Activated CD8-positive, alpha-beta T cell treated with anti-CD3 and anti-CD28 coated beads, Interleukin-2, amount 10 ng/mL, durations not matched to agents 7 days and 5 days (primary cell): ENCODE results near the gene TUBGCP5. TPM values are rescaled to one million over a fixed set of nuclear protein-coding genes. Genes with fewer than 3 reads are reported as not detected.

Experiments used
- ATAC-seq: fragments of 150-1000 bp; cut with Tn5 transposase; one replicate; pipeline ENCODE4 v1.10.0; 2021; ENCODE audit warnings: moderate library complexity
- CTCF ChIA-PET: fragments of 350-600 bp; sonication (Branson Sonifier 250); formaldehyde crosslinking; loops from one replicate; lab custom pipeline; 2021; ENCODE audit warnings: antibody characterized with exemption; lab: Charles Lee
- POLR2A ChIA-PET: fragments of 350-600 bp; sonication (Branson Sonifier 250); formaldehyde crosslinking; loops from one replicate; lab custom pipeline; 2021; ENCODE audit warnings: antibody characterized with exemption; lab: Charles Lee
- DNase-seq: peaks from one replicate; pipeline ENCODE4 v3.0.0-alpha.2; 2020
- H3K27ac Mint-ChIP-seq: one replicate; pipeline ENCODE4 v1.8.0; 2021; ENCODE audit warnings: mild to moderate bottlenecking, mixed read lengths
- H3K27me3 Mint-ChIP-seq: one replicate; pipeline ENCODE4 v1.8.0; 2021; ENCODE audit warnings: low read depth, mixed read lengths
- H3K36me3 Mint-ChIP-seq: one replicate; pipeline ENCODE4 v1.8.0; 2021; ENCODE audit warnings: low read depth, mixed read lengths
- H3K4me1 Mint-ChIP-seq: one replicate; pipeline ENCODE4 v1.8.0; 2021; ENCODE audit warnings: low read depth, mixed read lengths
- H3K4me3 Mint-ChIP-seq: one replicate; pipeline ENCODE4 v1.8.0; 2021; ENCODE audit warnings: mild to moderate bottlenecking, mixed read lengths
- H3K9me3 Mint-ChIP-seq: one replicate; pipeline ENCODE4 v1.8.0; 2022; ENCODE audit warnings: mixed read lengths; ENCODE audit not compliant: insufficient read depth
- total RNA-seq, 2 experiments: library from RNA; stranded (reverse); gene quantifications; one replicate each; pipeline ENCODE4 v1.2.3, GENCODE V29; 2021

The TUBGCP5 gene
- total RNA-seq, 2 experiments from 2014 or later = 25.3 to 27.3 TPM

DNA sequence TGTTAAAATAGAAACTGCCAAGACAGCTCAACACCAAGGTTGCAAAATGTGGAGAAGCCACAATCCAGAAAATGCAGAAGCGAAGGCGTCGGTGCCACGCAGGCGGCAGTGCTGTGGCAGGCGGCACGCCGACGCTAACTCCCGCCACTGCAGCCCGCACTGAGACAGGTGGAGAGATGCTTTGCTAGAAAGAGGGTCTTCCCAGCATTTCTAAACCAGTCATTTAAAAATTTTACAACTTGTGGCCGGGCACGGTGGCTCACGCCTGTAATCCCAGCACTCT, 82.5 kb downstream of the TUBGCP5 start:
- no peak overlapping the region for H3K27ac Mint-ChIP-seq
- ATAC-seq = no peak
- DNase-seq = no peak
- POLR2A ChIA-PET = no interaction called here
- CTCF ChIA-PET = no interaction called here
- H3K27me3 Mint-ChIP-seq = no peaks in the 10 kb centered on the region
- H3K9me3 Mint-ChIP-seq = no peaks in the 10 kb centered on the region
- H3K4me1 Mint-ChIP-seq = no peaks in the 10 kb centered on the region
- no peak overlapping the region for H3K4me3 Mint-ChIP-seq
- no peaks in the 10 kb centered on the region for H3K36me3 Mint-ChIP-seq

DNA sequence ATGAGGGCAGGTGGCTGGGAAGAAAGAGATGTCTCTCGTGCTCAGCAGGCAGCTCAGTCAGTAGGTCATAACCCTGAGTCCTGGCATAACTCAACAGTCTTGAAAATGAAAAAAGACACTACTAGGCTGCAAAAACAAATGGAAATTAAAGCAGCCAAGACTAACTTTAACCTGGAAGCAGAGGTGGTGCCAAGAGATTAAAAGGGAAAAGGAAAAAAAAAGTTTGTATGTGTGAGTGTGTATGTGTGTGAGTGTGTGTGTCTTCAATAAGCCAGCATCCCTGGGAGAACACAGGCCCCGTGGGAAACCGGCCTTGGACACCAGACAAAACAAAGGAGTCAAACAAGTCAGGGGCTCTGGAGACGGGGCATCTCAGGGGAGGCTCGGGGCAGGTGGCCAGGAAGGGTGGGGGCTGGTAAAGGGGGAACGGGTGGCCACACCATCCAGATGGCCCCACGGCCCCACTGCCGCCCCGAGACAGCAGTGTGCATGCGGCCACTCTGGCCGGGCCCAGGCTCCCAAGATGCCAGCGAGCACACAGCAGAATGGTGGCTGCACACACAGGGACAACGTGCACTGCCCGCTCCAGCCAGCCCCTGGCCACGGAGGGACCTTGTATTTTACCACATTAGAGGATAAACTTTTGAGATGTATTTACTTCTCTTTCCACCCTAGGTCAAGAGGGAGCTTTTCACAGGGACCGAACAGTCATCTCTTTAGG, 83.0 kb downstream of the TUBGCP5 start:
- CTCF ChIA-PET = no interaction called here
- no peak overlapping the region for H3K27ac Mint-ChIP-seq

GRCh38 chr15:22955544-22956119, 83.7 kb downstream of the TUBGCP5 start:
- H3K27me3 Mint-ChIP-seq = no peaks in the 10 kb centered on the region
- no peaks in the 10 kb centered on the region for H3K9me3 Mint-ChIP-seq
- no peak overlapping the region for H3K27ac Mint-ChIP-seq
- no peak for ATAC-seq
- H3K4me1 Mint-ChIP-seq = peaks cover under 1% of the 10 kb centered on the region
- H3K4me3 Mint-ChIP-seq = no peak overlapping the region
- no peak for DNase-seq
- ChIA-PET CTCF (no interaction called here), POLR2A (no interaction called here)
- no peaks in the 10 kb centered on the region for H3K36me3 Mint-ChIP-seq

More for the DNA sequence above, 83.0 kb downstream of the TUBGCP5 start:
- no peak for DNase-seq
- no peaks in the 10 kb centered on the region for H3K36me3 Mint-ChIP-seq
- no peak overlapping the region for H3K4me3 Mint-ChIP-seq
- POLR2A ChIA-PET = no interaction called here
- H3K9me3 Mint-ChIP-seq = no peaks in the 10 kb centered on the region
- no peaks in the 10 kb centered on the region for H3K4me1 Mint-ChIP-seq
- no peak for ATAC-seq
- H3K27me3 Mint-ChIP-seq = no peaks in the 10 kb centered on the region

DNA sequence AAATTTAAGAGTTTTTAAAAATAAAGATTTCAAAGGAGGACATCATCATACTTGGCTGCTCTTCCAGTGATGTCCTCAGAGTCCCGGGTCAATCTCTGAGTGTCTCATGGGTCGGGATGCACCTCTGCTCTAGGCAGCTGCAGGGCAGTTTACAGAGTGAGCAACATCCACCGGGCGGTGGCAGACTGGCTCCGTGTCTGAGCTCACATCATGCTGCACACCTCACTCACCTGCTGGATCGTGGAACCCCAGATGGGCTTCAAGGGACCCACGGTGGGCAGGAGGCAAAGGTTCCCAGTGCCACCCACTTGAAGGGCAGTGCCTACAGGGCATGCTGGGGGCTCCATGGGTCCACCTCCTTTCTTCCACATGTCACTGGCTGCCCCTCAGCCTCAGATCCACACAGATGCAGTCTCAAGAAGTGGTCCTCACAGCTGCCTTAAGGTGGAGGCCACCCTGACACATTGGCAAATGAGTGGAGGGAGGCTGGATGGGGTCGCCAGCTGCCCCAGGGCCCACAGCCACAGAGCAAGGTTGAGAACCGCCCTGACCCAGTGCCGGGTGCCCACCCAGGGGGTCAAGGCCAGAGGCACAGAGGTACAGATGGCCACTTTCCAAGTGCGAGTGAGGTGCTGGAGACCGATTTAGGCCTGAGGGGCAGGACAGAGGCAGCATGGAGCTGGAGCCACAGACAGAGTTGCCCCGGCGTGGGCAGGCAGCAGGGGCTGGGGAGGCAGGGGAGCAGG, 84.4 kb downstream of the TUBGCP5 start:
- DNase-seq (no peak), ATAC-seq (no peak)
- H3K9me3 Mint-ChIP-seq = no peaks in the 10 kb centered on the region
- no peaks in the 10 kb centered on the region for H3K36me3 Mint-ChIP-seq
- H3K27ac Mint-ChIP-seq = no peak overlapping the region
- no peak overlapping the region for H3K4me3 Mint-ChIP-seq
- ChIA-PET POLR2A (no interaction called here), CTCF (no interaction called here)
- H3K27me3 Mint-ChIP-seq = no peaks in the 10 kb centered on the region
- H3K4me1 Mint-ChIP-seq = peaks cover 3% of the 10 kb centered on the region

GRCh38 chr15:22954326-22954725, 85.0 kb downstream of the TUBGCP5 start:
- ATAC-seq (no peak), DNase-seq (no peak)
- Mint-ChIP-seq H3K4me3 (no peak overlapping the region), H3K9me3 (no peaks in the 10 kb centered on the region), H3K36me3 (no peaks in the 10 kb centered on the region), H3K4me1 (peaks cover 4% of the 10 kb centered on the region), H3K27me3 (peaks cover under 1% of the 10 kb centered on the region), H3K27ac (no peak overlapping the region)
- POLR2A ChIA-PET = no interaction called here
- CTCF ChIA-PET = no interaction called here

DNA sequence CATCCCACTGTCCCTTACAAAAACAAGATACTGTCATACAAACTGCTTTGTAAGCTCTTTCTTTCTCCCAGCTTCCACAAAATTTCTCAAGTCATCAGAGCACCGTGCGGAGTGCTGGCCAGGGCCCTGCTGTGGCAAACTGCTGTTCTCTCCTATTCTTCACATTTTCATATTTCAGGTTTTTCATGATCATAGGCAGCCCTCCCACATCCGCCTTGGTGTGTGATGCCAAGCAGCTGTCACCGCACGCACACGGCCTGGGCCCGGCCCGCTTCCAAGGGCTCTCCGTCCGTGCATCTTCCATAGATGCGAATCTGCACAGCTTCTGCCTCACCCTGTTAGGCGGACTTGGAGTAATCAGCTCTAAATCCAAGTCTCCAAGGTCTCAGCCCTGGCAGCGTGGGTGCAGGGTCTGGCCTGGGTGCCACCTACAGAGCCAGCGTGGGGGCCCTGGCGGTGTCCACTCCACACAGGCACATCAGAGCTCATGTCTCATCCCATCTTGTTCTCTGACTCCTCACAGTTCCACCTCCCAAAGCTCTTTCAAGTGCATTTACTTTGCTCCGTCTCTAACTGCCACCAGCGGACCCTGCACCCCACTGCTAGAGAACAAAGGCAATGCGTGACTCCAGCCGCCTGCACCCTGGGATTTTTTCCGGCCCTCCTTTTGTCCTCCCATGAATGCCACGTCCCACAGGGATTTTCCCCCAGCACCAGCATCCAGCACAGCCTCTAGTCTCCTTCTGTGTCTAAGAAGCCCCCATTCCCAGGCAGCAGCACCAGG, 86.4 kb downstream of the TUBGCP5 start:
- H3K27ac Mint-ChIP-seq = no peak overlapping the region
- POLR2A ChIA-PET = no interaction called here
- no peaks in the 10 kb centered on the region for H3K9me3 Mint-ChIP-seq
- no peaks in the 10 kb centered on the region for H3K36me3 Mint-ChIP-seq
- CTCF ChIA-PET = interaction anchor here (1.1 kb wide), 1 partner anchor 83 kb away, joined by 4 read pairs; no protein-coding TSS in a partner anchor
- peaks cover 9% of the 10 kb centered on the region for H3K27me3 Mint-ChIP-seq
- ATAC-seq = no peak
- H3K4me1 Mint-ChIP-seq = peaks cover 14% of the 10 kb centered on the region
- H3K4me3 Mint-ChIP-seq = no peak overlapping the region
- no peak for DNase-seq

- H3K9me3 Mint-ChIP-seq = no peaks in the 10 kb centered on the region
- POLR2A ChIA-PET = no interaction called here
- DNase-seq = no peak
- CTCF ChIA-PET = interaction anchor here (1.1 kb wide), 1 partner anchor 84 kb away, joined by 4 read pairs; no protein-coding TSS in a partner anchor
- H3K4me1 Mint-ChIP-seq = peaks cover 14% of the 10 kb centered on the region
- no peaks in the 10 kb centered on the region for H3K36me3 Mint-ChIP-seq
- peaks cover 9% of the 10 kb centered on the region for H3K27me3 Mint-ChIP-seq
- H3K27ac Mint-ChIP-seq = no peak overlapping the region
- H3K4me3 Mint-ChIP-seq = no peak overlapping the region
- ATAC-seq = no peak
These were observed 87.7 kb downstream of the TUBGCP5 start for GRCh38 chr15:22951381-22952280.

GRCh38 chr15:22951031-22951380, 88.4 kb downstream of the TUBGCP5 start:
- Mint-ChIP-seq H3K4me1 (peaks cover 14% of the 10 kb centered on the region), H3K36me3 (no peaks in the 10 kb centered on the region), H3K4me3 (no peak overlapping the region), H3K27ac (no peak overlapping the region), H3K9me3 (no peaks in the 10 kb centered on the region), H3K27me3 (peaks cover 9% of the 10 kb centered on the region)
- ChIA-PET POLR2A (no interaction called here), CTCF (no interaction called here)
- DNase-seq = no peak
- ATAC-seq = no peak

DNA sequence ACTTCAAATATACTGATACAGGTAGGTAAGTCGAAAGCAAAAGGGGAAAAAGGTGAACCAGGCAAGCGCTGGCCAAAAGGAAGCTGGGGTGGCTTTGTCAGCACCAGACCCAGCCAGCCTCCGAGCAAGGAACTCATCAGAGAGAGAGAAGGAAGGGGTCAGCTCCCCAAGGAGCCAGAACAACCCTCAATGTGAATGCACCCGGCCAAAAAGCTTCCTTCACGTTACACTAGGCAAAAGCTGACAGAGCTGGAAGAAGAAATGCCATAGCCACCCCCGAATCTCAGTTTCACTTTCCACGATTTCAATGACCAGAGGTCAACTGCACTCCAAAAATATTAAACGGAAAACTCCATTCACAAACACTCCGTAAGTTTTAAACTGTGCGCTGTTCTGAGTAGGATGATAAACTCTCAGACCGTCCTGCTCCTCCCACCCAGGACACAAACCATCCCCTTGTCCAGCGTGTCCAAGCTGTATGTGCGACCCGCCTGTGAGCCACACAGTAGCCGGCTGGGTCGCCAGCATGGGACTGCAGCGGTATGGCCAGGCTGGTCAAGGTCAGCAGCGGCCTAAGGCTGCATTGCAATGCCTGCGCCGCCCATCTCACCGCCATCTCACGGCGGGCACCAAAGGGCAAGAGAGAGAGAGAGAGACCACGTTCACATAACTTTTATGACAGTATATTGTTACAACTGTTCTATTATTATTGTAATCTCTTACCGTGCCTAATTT, 88.9 kb downstream of the TUBGCP5 start:
- Mint-ChIP-seq H3K4me3 (no peak overlapping the region), H3K9me3 (no peaks in the 10 kb centered on the region), H3K4me1 (peaks cover 14% of the 10 kb centered on the region), H3K27ac (no peak overlapping the region), H3K27me3 (peaks cover 9% of the 10 kb centered on the region), H3K36me3 (no peaks in the 10 kb centered on the region)
- no peak for DNase-seq
- no peak for ATAC-seq
- ChIA-PET POLR2A (no interaction called here), CTCF (no interaction called here)
